Activated gamma-delta T cell (primary cell): ENCODE measurements around the gene PIP5K1B.
"Not testable (repeated sequence)": the region's sequence is repeated elsewhere in the genome, so short reads cannot be mapped to it uniquely, and the experiment has no call there.

Experiments
- DNase-seq: peaks from one replicate; lab custom pipeline; 2025; lab: John Stamatoyannopoulos, UW

Gene PIP5K1B

DNA sequence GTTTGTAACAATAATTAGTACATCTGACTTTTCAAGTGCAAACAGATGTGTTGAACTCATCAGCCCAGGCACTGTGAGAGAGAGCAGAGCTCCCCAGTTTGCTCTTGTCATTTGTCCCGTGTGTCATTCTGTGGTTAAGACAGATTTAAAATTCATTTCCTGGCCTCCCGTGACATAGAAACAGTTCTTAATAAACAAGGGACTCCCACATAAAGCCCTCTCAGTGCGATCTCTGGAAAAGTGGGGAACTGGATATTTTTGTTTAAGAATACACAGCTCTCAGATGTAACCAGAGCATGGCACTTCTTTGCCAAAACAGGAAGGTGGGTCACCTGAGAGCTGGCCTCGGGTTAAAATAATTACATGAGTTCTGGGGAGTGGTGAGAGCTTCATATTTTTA, 250.3 kb downstream of the PIP5K1B start:
- DNase-seq: no peak

DNA sequence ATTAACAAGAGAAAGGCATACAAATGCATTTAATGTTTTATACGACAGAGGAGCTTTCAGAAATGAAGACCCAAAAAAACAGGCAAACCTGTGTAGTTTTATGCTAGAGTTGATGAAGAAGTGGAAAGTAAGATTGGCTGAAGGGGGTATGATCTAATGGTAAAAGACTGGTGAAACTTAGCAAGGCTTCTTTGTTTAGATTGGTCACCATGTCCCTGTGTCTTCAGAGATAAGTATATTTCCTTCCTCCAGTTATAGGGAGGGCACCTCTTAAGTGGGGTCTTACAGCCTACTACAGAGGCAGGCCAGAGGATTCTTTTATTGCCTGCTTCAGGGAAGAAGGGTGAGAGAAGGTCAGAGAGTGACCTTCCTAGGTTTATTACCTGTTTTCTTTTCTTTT, 252.4 kb downstream of the PIP5K1B start:
- no peak for DNase-seq

GRCh38 chr9:68961587-68961986, 256.5 kb downstream of the PIP5K1B start:
- DNase-seq: no peak

- no peak for DNase-seq
These were observed 258.4 kb downstream of the PIP5K1B start for GRCh38 chr9:68963416-68963815.

GRCh38 chr9:68964102-68964541, 259.1 kb downstream of the PIP5K1B start:
- DNase-seq: no peak

DNA sequence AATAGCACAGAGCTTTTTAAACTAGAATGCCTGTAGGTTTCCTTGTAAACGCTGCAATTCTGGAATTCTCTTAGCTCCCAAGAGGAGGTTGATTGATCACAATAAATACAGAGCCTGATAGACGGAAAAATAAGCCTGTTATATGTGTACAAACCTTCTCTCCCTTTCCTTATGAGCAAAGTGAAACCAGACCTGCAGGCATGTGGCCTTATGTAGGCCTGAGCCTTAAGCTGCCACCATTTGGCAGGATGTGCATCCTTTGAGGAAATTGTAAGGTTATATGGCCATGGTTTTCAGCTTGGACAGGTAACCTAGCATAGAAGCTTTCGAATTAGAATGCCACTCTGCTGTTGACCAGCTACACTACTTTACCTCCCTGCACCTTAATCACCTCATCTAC, 259.7 kb downstream of the PIP5K1B start:
- no peak for DNase-seq

DNA sequence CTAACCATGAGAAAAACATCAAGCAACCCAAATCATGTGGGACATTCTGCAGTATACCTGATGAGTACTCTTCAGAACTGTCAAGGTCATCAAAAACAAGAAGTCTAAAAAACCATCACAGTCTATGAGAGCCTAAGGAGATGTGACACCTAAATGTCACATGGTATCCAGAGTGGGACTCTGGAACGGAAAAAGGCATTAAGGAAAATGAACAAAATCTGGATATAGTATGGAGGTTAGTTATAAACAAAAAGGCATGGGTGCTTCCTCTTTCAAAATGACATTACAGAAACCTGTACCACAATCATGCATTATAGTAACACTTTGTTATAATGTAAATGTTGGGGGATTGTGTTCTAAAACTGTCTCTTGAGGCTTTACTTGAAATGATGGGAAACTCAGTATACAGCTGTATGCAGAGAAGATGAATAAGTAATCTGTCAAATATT, 261.5 kb downstream of the PIP5K1B start:
- DNase-seq: no peak

DNA sequence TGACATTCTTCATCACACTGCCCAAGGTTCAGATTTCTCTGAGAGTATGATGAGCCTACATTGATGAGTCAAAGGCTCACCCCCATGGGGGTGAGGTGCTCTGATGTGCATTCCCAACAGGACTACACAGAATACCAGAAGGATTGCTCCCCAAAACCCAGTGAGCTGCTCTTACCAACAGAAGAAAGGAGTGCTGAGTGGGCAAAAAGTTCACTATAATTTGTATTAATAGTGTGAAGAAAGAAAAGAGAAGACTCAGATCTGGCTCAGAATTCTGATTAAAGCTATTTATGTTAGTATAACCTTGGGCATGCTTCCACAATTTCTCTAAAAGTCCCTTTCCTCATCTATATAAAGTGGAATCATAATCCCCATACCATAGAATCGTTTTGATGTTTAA, 262.8 kb downstream of the PIP5K1B start:
- DNase-seq: no peak

GRCh38 chr9:68969538-68969937, 264.5 kb downstream of the PIP5K1B start:
- no peak for DNase-seq

GRCh38 chr9:68970151-68970550, 265.1 kb downstream of the PIP5K1B start:
- DNase-seq: no peak

GRCh38 chr9:68973619-68974018, 268.6 kb downstream of the PIP5K1B start:
- DNase-seq: no peak

- DNase-seq: no peak
These were observed 269.4 kb downstream of the PIP5K1B start for GRCh38 chr9:68974431-68974830.

- DNase-seq: no peak
These were observed 269.9 kb downstream of the PIP5K1B start for GRCh38 chr9:68974901-68975300.

DNA sequence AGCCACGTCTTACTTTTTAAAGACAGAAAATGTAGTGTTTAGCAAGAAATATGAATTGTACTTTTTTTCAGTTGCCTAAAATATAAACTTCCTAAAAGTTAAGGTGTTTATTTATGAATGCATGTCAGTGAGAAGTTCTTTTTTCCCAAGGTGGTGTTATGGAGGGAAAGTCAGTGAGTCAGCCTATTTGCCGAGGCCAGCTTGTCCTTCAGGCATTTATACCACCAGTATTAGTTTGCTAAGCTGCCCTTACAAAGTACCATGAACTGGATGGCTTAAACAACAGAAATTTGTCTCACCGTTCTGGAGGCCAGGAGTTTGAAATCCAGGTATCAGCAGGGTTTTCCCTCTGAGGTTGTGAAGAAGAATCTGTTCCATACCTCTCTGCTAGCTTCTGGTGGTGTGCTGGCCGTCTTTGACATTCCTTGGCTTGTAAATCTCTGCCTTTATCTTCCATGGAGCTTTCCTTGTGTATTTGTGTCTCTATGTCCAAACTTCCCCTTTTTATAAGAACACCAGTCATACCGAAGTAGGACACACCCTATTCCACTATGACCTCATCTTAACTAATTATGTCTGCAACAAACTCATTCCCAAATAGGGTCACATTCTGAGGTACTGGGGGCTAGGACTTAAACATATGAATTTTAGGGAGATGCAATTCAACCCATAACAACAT, 270.5 kb downstream of the PIP5K1B start:
- DNase-seq: no peak

GRCh38 chr9:68978066-68978465, 273.0 kb downstream of the PIP5K1B start:
- no peak for DNase-seq

GRCh38 chr9:68978501-68978900, 273.5 kb downstream of the PIP5K1B start:
- no peak for DNase-seq

GRCh38 chr9:68979538-68980314, 274.7 kb downstream of the PIP5K1B start:
- no peak for DNase-seq

GRCh38 chr9:68980341-68980914, 275.4 kb downstream of the PIP5K1B start:
- DNase-seq: no peak

- DNase-seq: no peak
These were observed 276.7 kb downstream of the PIP5K1B start for GRCh38 chr9:68981789-68982188.

DNA sequence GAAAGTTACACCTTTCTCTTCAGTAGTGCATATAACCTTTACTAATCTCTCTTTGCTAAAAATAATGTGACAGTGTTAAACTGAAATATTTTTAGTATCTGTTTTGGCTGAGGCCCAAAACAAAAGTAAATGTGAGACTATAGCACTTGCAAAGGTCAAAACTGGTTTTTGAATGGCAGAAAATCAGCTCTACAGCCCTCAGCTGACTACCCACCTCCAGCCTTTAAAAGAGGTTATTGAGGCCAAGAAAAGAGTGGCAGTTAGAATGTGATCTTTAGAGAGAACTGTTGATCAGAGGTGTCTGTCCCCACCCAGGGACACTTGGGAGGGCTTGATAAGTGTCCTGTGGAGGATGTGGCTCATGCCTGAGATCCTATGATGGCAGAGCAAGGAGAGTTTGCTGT, 278.0 kb downstream of the PIP5K1B start:
- no peak for DNase-seq

DNA sequence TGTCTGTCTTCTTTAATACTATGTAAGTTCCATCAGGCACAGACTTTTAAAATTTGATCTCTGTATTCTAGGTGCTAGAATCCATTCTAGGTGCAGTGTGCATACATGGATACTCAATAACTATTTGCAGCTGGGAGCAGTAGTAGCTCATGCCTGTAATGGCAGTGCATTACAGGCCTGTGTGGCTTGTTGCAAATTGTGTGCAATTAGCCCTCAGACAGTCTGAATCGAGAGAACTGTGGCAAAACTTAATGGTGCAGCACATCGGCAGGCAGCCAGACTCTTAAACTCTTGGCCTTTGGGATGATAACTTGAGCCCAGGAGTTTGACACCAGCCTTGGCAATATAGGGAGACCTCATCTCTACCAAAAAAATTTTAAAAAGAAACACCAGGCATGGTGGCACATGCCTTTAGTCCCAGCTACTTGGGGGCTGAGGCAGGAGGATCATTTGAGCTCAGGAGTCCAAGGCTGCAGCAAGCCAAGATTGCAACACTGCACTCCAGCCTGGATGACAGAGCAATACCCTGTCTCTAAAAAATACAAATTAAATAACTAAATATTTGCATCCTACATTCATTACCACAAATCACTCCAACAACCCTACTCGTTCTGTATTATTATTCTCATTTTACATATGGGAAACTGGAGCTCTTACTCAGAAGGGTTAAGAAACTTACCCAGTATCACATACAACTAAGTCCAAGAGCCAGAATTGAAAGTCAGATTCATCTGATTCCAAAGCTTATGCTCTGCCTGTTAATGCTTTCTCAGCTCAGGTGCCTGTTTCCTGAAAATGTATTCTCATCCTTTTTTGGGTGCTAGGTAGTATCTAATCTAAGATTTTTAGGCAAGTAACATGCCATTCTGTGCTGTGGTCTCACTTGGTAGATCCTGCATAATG, 278.7 kb downstream of the PIP5K1B start:
- no peak for DNase-seq

DNA sequence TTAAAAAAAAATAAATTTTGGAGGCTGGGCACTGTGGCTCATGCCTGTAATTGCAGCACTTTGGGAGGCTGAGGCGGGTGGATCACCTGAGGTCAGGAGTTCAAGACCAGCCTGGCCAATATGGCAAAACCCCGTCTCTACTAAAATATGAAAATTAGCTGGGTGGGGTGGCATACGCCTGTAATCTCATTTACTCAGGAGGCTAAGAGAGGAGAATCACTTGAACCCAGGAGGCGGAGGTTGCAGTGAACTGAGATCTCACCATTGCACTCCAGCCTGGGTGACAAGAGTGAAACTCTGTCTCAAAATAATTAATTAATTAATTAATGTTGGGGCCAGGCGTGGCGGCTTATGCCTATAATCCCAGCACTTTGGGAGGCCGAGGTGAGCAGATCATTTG, 281.9 kb downstream of the PIP5K1B start:
- DNase-seq: not testable (repeated sequence)
